Spleen (tissue), 7 donors: ENCODE measurements around the gene LUZP4.

Experiments used
- POLR2A ChIP-seq, 3 donors: fragments of 450-650 bp; IDR thresholded peaks; one replicate each; pipeline ENCODE4 v1.5.1; 2017; ENCODE audit warnings: antibody characterized with exemption in 3 of 3, mild to moderate bottlenecking in 1 of 3
- TF ChIP-seq, protein P1 (sequence below), 11 experiments: fragments of 200-600 bp in 7 of 11; fragments of 450-650 bp in 4 of 11; sonication (generic) in 4 of 11; IDR thresholded peaks in 8 of 11; conservative IDR thresholded peaks in 3 of 11; 1 replicate in 7 of 11; 2 replicates in 4 of 11; pipeline versions ENCODE4 v1.4.0 to v1.8.0; 2016 to 2021; ENCODE audit warnings: antibody characterized with exemption in 11 of 11, inconsistent platforms in 4 of 11, mild to moderate bottlenecking in 1 of 11
- donor health status: DM: no; HTN: no; CAD: no; lungs with moderate emphysema.
- donor health status: DM: no; HTN: no; CAD: no.
- donor health status: DM: no; HTN: no; CAD: no.

DNA sequence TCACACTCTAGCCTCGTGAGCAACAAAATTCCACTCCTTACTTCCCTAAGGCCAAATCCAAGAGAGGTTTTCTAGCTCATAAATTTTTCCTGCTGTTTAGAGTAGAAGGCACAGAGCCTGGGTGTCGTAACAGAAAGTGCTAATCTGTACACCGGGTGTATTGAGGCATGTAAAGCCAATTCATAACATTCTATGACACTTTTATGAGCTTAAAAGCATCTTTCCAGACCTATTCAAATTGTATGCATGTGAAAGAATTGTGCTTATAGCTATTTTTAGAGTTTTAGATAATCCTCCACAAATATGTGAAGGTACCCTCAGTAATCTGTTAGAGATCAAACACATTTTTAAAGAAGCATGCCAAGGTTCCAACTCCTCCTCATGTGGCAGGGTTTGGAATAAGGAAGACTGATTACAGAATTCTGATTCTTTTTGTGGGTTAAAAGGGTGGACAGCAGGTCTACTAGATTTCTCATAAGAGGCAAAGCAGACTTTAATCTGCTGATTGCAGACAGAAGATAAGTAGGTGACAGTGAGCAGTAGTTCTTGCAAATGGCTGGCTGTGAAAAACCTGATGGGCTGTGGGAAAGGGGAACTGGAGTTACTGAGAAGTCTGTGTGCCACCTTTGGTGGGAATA, 30.2 kb upstream of the LUZP4 start:
- TF ChIP-seq, protein P1, sequence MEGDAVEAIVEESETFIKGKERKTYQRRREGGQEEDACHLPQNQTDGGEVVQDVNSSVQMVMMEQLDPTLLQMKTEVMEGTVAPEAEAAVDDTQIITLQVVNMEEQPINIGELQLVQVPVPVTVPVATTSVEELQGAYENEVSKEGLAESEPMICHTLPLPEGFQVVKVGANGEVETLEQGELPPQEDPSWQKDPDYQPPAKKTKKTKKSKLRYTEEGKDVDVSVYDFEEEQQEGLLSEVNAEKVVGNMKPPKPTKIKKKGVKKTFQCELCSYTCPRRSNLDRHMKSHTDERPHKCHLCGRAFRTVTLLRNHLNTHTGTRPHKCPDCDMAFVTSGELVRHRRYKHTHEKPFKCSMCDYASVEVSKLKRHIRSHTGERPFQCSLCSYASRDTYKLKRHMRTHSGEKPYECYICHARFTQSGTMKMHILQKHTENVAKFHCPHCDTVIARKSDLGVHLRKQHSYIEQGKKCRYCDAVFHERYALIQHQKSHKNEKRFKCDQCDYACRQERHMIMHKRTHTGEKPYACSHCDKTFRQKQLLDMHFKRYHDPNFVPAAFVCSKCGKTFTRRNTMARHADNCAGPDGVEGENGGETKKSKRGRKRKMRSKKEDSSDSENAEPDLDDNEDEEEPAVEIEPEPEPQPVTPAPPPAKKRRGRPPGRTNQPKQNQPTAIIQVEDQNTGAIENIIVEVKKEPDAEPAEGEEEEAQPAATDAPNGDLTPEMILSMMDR (IDR thresholded peaks at IDR 0.05 in 8 of 11, conservative IDR thresholded peaks at IDR 0.05 in 3 of 11): no peak
- TF ChIP-seq POLR2A (IDR thresholded peaks at IDR 0.05): no peak
